GM18517 (cell line): ENCODE results near the gene EFNA1.

Source experiments
- ATAC-seq: cut with Tn5 transposase; IDR thresholded peaks from one replicate; pipeline ENCODE4 v1.9.1; 2021; ENCODE audit warnings: mild to moderate bottlenecking, moderate library complexity; ENCODE audit not compliant: unreplicated experiment

Gene EFNA1

GRCh38 chr1:155124503-155125463 lies 2.9 kb upstream of the EFNA1 start:
- no peak for ATAC-seq

- no peak for ATAC-seq
Measured at GRCh38 chr1:155125511-155125945, 2.1 kb upstream of the EFNA1 start.

DNA sequence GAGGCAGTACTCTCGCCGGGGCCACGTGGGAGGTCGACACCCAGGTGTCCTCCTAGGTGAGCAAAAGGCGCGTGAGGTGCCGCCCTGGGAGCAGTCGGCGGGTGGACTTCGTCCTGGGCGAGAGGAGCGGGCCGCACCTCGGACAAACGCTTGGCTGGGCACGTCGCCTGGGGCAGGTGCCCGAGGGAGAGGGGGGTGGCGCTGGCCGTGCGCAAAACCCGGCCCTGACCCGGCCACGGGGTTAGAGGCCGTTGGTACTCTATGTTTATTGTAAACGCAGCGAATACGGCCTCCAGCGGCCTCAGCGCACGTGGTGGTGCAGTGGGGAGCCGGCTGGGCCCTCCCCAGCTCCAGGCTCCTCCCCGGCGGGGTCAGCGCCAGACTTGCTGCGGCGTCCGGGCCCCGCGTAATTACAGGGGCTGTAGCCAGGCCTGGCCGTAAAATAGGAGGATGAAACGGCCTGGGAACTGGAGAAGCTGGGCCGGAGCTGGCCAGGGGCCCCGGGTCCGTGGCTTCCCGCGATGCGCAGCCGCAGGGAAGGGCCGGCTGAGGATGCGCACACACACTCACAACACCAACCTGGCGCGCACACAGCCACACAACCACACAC lies 1.6 kb upstream of the EFNA1 start:
- ATAC-seq: no peak

DNA sequence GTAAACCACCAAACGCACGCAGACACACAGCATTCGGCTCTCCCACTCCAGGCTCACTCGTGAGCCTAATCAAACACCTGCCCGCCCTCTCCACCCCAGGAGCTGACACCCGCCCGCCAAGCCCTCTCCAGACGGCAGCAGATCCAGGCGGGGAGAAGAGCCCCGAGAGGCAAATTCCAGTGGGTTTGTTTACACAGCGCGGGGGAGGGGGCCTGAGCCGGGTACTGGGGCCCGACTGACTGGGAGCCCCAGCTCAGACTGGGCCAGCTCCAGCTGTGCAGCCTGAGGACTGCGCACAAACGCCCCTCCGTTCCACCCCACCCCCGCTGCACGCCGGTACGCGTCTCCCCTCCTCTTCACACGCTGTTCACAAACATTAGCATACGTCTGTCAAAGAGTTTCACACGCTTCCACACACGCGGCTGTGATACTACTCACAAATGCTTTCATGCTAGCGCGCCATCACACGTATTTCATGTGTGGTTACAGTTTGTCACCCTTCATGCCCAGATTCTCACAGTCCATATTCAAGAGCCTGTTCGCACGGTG lies 1.0 kb upstream of the EFNA1 start:
- no peak for ATAC-seq

DNA sequence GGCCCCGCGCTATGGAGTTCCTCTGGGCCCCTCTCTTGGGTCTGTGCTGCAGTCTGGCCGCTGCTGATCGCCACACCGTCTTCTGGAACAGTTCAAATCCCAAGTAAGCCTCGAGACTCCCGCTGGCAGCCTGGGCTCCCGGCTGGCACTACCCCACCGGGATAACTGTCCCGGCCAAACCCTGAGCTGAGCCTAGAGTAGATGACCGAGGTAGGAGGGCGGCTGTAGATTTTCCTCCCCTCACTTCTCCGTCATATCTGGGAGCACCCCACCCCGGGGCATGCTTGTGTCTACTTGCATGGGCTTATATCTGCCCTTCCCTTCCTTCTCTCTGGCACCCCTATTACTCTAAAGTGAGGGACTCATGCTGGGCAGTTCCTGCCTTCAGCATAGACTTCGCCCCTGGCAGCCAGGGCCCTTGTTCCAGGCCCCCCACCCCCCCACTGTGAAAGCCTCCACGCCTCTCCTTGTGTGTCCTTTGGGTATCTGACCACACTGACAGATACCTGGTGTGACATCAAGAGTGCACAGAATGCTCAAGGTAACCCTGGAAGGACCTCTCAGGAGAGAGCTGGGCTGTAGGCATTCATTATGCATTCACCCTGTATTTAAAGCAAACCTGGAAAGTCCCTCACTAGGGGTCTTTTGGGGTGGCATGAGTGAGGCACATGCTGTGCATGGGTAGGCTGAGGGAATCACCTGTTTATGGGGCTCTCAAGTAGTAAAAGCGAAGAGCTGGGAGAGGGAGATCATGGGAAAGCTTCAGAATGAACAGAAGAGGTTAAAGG lies 485 bp downstream of the EFNA1 start:
- ATAC-seq: no peak

GRCh38 chr1:155128755-155129473 lies 1.2 kb downstream of the EFNA1 start:
- no peak for ATAC-seq

GRCh38 chr1:155130272-155131006 lies 2.8 kb downstream of the EFNA1 start:
- no peak for ATAC-seq

DNA sequence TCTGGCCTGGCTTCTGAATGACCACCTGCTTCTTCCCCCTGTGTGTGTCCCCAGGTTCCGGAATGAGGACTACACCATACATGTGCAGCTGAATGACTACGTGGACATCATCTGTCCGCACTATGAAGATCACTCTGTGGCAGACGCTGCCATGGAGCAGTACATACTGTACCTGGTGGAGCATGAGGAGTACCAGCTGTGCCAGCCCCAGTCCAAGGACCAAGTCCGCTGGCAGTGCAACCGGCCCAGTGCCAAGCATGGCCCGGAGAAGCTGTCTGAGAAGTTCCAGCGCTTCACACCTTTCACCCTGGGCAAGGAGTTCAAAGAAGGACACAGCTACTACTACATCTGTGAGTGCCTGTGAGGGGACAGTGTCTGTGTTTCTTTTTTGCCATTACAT lies 3.6 kb downstream of the EFNA1 start:
- ATAC-seq: no peak

GRCh38 chr1:155131856-155132255 lies 4.2 kb downstream of the EFNA1 start:
- ATAC-seq: no peak

- no peak for ATAC-seq
Measured at GRCh38 chr1:155133799-155134281, 6.2 kb downstream of the EFNA1 start.

DNA sequence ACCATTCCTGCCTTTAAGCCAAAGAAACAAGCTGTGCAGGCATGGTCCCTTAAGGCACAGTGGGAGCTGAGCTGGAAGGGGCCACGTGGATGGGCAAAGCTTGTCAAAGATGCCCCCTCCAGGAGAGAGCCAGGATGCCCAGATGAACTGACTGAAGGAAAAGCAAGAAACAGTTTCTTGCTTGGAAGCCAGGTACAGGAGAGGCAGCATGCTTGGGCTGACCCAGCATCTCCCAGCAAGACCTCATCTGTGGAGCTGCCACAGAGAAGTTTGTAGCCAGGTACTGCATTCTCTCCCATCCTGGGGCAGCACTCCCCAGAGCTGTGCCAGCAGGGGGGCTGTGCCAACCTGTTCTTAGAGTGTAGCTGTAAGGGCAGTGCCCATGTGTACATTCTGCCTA lies 6.6 kb downstream of the EFNA1 start:
- no peak for ATAC-seq

- ATAC-seq: no peak
Measured at GRCh38 chr1:155134880-155135414, 7.3 kb downstream of the EFNA1 start.

DNA sequence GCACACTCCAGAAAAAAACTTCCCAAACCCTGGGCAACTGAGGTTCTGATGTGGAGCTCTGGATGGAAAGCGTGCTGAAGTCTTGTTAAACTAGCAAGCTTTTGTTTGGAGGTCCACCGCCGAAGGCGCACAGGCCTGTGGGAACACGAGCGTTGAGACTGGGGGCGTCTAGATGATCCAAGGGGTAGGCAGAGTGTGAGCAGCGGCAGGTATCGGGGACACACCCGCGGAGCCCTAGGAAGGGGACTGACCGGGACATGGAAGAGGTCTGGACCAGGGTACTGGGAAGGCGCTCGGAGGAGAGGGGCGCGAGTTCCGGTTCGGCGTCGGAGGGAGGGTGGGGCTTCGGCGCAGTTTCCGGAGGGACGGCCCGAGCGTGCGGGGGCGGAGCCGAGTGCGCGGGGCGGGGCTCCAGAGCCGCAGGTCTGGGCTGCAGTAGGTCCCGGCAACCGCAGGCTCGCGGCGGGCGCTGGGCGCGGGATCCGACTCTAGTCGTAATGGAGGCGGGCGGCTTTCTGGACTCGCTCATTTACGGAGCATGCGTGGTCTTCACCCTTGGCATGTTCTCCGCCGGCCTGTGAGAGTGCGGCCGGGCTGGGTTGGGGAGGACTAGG lies 7.8 kb downstream of the EFNA1 start, which contains the start of gene SLC50A1:
SLC50A1 (plus strand) TSS at position 438 of the 614 bp plus-strand sequence; CDS start at position 498, 60 bp downstream.
- peak; percentile 49 for ATAC-seq

- ATAC-seq: no peak
Measured at GRCh38 chr1:155136748-155137147, 9.1 kb downstream of the EFNA1 start.

GRCh38 chr1:155137154-155137949 lies 9.7 kb downstream of the EFNA1 start:
- no peak for ATAC-seq

- ATAC-seq: no peak
Measured at GRCh38 chr1:155139895-155140629, 12.4 kb downstream of the EFNA1 start, which contains the start of gene DPM3. Gene DPM3 (minus strand): TSS chr1:155140531. CDS start chr1:155140240, 291 bp downstream.

GRCh38 chr1:155140630-155140953 lies 12.9 kb downstream of the EFNA1 start:
- ATAC-seq: no peak
